ENCODE measurements around the gene MUC6.
"Not testable (repeated sequence)": the region's sequence is repeated elsewhere in the genome, so short reads cannot be mapped to it uniquely, and the experiment has no call there.

The MUC6 gene

GRCh38 chr11:986952-987305, 49.6 kb downstream of the MUC6 start:
- no peak for DNase-seq

DNA sequence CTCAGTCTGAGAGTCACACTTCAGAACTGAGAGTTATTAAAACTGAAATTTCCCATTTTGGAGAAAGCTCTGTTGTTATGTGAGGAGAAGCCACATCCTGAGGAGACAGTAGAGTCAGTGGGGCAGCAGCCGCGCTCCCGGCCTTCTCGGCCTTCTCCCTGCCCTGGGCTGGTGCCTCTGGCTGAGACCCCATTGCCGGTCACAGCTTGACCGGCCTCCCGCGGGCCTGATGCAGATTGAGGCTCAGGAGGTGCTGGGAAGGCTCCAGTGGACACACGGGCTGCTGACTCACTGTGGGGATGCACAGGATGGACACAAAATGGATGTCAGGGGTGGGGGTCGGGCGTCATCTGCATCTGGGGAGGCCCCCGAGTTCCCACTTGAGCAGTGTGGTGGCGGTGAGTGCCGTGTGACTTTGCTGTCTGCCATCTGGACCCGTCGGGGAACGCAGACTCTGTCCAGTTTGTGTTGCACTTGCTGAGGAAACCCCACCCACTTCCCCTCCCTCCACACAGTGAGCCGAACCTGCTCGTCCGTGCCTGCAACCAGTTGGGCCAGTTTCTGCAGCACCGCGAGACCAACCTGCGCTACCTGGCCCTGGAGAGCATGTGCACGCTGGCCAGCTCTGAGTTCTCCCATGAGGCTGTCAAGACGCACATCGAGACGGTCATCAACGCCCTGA, 50.1 kb downstream of the MUC6 start:
- no peak for DNase-seq

DNA sequence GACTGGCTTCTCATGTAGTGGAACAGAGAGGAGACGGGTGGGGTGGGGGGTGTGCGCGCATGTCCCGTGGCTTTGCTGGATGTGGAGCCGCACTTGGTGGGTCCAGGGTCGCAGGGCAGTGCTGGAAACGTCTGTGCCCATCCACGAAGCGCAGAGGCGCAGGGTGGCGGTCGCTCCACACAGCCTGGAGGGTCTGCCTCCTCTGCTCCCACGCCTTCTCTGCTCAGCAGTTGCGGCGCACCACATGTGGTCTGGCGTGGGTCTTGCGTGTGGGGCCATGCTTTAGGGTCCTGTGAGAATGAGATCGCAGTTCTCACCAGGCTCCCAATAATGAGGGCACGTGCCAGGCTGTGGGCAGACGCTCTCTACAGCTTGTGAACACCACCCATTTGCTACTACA, 50.7 kb downstream of the MUC6 start:
- DNase-seq, result no peak

GRCh38 chr11:985406-985805, 51.1 kb downstream of the MUC6 start:
- no peak for DNase-seq

DNA sequence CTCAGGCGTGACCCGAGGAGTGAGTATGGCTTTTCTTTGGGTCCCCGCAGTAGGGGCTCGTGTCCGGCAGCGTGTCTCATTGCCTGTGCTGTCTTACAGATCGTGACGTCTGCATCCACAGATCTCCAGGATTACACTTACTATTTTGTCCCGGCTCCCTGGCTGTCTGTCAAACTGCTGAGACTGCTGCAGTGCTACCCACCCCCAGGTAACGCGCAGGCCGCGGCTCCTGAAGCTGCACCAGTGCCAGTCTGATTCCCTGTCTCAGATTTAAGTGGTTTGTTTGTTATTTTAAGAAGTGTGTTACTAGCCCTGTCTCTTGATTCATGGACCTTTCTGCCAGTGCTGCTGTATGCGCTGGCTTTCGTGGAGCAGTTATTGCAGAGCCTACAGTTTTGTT, 52.0 kb downstream of the MUC6 start:
- no peak for DNase-seq

DNA sequence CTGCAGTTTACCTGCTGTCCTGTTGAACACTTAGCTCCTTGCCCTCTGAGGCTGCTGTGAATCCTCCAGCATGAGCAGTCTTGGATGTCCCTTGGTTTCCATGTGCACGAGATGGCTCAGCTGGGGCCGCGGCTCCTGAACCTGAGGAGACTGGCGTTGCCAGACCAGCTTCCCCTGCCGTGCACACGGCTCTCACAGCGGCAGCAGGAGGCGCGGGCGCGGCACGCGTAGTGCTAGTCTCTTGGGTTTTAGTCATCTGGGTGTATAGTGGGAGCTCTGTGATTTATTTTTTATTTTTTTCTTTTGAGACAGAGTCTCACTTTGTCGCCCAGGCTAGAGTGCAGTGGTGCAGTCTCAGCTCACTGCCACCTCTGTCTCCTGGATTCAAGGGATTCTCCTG, 54.8 kb downstream of the MUC6 start:
- DNase-seq, result no peak

DNA sequence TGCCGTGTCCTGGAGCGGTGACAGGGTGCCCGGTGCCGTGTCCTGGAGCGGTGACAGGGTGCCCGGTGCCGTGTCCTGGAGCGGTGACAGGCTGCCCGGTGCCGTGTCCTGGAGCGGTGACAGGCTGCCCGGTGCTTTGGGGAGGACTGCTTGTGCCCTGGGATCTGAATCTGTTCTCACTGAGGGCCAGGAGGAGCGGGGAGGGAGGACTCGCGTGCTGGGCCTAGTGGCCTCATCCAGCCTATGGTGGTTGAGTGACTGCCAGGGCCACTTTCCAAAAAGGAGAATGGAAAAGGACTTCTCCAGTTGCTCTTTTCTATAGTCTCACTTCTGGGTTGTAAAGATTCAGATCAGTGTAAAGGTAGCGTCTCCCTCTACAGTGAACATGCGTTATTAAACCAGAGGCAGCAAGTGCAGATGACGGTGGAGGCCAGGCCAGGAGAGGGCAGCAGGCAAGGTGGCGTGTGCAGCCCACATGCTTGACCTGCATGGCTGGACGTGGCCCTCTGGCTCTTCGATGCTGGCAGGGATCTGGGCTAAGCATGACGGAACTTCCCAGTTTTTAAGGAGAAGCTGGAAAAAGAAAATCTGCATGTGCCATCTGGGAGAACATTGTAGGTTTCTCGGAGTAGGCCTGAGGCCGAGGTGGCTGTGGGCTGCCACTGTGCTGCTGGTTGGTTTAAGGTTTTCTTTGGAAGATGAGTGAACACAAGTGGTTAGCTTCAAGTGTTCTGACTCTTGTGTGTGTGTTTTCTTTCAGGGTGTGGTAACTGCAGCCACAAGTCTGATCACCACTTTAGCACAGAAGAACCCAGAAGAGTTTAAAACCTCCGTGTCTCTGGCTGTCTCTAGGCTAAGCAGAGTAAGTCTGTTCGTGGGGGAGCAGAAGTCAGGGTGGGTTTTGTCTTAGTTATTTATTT, 55.8 kb downstream of the MUC6 start:
- no peak for DNase-seq

- no peak for DNase-seq
Observed at GRCh38 chr11:978781-979180, 57.7 kb downstream of the MUC6 start.

DNA sequence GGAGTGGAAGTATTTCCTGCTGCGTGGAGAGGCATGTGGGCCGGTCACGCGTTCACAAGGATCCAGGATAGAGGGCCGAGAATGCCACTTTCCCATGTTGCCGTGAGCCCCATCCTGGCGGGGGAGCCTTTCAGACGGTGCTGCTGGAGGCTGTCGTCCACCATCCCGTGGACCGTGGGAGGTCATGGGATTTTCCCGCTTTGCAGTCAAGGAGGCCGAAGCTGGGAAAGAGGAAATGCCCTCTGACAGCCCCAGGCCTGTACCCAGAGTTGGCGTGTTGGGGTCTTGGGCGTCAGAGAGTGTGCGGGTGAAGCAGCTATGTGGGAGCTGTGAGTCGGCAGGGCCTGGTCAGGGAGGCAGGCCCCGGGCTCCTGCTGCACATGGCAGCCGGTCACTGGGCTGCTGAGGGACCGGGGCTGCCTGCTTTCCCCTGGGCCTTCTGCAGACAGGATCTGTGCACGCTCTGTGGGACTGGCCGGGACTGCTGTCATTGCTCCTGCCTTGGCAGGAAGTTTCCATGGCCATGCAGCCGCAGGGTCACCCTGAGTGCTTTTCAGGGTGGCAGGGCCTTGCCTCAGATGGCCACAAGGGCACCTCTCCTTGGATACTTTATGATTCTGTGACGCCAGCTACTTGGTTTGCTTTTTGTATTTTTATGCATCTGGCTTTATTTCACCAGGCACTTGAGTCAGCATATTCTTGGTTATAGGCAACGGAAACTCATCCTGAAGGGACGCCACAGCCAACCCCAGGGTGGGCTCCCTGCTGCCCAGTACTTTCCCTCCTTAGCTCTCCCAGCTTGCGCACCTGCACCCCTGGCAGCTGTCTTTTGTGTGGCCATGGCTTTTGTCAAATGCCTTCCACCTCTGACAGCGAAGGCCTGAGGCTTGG, 58.4 kb downstream of the MUC6 start:
- DNase-seq, result no peak

DNA sequence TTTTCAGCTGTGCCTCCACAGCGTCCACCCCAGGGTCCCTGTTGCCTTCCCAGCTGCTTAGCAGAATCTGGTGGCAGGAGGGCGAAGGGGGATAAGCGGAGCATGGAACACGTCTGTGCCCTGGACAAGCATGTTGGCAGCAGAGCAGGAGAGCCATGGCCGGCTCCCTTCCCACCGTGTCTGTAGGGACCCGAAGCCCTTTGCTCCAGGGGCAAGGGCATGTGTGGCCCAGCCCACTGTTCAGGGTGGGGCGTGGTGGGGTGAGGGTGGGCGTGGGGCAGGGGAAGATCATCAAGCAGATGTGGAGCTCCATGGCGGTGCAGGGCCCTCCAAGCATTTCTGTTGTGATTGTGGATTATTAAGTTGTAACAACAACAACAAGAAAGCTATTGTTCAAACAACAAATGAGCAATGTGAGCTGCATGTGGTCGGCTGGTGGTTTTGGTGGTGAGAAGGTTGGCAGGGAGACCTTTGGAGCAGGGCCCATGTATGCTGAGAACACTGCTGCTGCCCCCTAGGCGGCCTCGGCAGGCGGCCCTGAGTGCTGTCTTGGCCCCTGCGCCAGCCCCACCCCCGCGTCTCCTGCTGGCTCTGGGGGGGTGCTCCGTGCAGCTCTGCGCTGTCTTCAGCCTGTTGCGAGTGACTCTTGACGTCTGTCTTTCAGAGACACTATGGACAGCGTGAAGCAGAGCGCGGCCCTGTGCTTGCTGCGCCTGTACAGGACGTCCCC, 59.9 kb downstream of the MUC6 start:
- no peak for DNase-seq

DNA sequence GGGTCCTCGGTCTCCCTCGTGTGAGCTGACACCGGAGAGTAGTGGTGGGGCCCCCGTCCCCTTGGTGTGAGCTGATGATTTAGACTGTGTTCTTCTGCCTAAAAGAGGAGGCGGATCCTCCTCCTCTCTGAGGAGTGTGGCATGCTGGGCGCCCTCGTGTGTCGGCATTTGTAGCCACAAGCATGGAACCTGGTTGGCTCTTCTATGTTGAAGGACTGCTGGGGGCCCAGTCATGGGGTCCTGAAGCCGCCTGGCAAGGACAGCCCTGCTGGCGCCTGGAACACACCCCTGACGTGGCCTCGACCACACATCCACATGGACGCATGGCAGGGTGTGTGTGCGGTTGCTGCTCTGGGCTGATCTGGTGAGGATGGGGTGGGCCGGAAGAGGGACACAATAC, 60.7 kb downstream of the MUC6 start:
- DNase-seq, result no peak

GRCh38 chr11:975376-975775, 61.1 kb downstream of the MUC6 start:
- not testable (repeated sequence) for DNase-seq

- no peak for DNase-seq
Observed at GRCh38 chr11:973237-973636, 63.3 kb downstream of the MUC6 start.

GRCh38 chr11:972523-973211, 63.9 kb downstream of the MUC6 start:
- no peak for DNase-seq

GRCh38 chr11:971731-972365, 64.7 kb downstream of the MUC6 start:
- DNase-seq, result no peak

- no peak for DNase-seq
Observed at GRCh38 chr11:971092-971690, 65.3 kb downstream of the MUC6 start.

- DNase-seq, result no peak
Observed at GRCh38 chr11:970319-970871, 66.1 kb downstream of the MUC6 start.

- no peak for DNase-seq
Observed at GRCh38 chr11:969651-970205, 66.8 kb downstream of the MUC6 start.

DNA sequence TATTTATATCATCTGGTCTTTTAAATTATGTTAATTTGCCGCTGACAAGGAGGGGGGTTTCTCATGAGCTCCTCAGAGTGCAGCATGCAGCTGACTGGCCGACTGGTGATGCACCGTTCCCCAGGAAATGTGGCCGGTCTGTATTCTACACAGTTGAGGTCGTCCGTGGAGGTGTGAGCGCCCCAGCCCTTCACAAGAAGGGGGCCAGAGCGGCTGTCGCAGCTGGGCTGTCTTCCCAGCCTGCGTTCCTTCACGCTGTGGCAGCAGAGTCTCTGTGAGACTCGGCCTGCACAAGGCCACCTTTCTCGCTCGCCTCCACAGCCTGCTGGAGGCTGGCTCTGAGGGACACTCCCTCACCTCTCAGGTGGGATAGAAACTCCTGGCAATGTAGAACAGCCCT, 67.7 kb downstream of the MUC6 start:
- DNase-seq, result no peak

All from right kidney (tissue), 1 donor.